Upper lobe of left lung (tissue), 4 donors: ENCODE measurements around the gene SLC26A11.

Experiments used
- CTCF ChIP-seq, 6 experiments: fragments of 450-650 bp in 4 of 6; fragments of 200-600 bp in 2 of 6; sonication (generic) in 2 of 6; IDR thresholded peaks; one replicate each; pipeline ENCODE4 v1.5.1; 2016 to 2019; ENCODE audit warnings: antibody characterized with exemption in 6 of 6
- POLR2AphosphoS5 ChIP-seq, 2 donors: sonication (generic); formaldehyde crosslinking; IDR thresholded peaks; one replicate each; pipeline ENCODE4 v1.5.1; 2017; ENCODE audit warnings: antibody characterized with exemption in 2 of 2

- TF ChIP-seq POLR2AphosphoS5 (IDR thresholded peaks at IDR 0.05) (no peak), CTCF (IDR thresholded peaks at IDR 0.05) (no peak)
These were observed 69.4 kb downstream of the SLC26A11 start for GRCh38 chr17:80289616-80290015.
